ENCODE data around the gene DSG2.

The DSG2 gene

GRCh38 chr18:31583185-31583854 is 85.3 kb downstream of the DSG2 start:
- H3K27ac ChIP-seq (replicated peaks): no peak overlapping the region
- TF ChIP-seq SPI1 (IDR thresholded peaks at IDR 0.05; ENCODE audit: borderline replicate concordance, low read depth) (no peak), POLR2AphosphoS5 (IDR thresholded peaks at IDR 0.05; ENCODE audit: low read depth) (no peak), GABPA (IDR thresholded peaks at IDR 0.05; ENCODE audit: low read depth) (no peak)
- TF ChIP-seq, protein P1, sequence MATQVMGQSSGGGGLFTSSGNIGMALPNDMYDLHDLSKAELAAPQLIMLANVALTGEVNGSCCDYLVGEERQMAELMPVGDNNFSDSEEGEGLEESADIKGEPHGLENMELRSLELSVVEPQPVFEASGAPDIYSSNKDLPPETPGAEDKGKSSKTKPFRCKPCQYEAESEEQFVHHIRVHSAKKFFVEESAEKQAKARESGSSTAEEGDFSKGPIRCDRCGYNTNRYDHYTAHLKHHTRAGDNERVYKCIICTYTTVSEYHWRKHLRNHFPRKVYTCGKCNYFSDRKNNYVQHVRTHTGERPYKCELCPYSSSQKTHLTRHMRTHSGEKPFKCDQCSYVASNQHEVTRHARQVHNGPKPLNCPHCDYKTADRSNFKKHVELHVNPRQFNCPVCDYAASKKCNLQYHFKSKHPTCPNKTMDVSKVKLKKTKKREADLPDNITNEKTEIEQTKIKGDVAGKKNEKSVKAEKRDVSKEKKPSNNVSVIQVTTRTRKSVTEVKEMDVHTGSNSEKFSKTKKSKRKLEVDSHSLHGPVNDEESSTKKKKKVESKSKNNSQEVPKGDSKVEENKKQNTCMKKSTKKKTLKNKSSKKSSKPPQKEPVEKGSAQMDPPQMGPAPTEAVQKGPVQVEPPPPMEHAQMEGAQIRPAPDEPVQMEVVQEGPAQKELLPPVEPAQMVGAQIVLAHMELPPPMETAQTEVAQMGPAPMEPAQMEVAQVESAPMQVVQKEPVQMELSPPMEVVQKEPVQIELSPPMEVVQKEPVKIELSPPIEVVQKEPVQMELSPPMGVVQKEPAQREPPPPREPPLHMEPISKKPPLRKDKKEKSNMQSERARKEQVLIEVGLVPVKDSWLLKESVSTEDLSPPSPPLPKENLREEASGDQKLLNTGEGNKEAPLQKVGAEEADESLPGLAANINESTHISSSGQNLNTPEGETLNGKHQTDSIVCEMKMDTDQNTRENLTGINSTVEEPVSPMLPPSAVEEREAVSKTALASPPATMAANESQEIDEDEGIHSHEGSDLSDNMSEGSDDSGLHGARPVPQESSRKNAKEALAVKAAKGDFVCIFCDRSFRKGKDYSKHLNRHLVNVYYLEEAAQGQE (IDR thresholded peaks at IDR 0.05; ENCODE audit: insufficient replicate concordance, low read depth): no peak
- TF ChIP-seq, protein P2, sequence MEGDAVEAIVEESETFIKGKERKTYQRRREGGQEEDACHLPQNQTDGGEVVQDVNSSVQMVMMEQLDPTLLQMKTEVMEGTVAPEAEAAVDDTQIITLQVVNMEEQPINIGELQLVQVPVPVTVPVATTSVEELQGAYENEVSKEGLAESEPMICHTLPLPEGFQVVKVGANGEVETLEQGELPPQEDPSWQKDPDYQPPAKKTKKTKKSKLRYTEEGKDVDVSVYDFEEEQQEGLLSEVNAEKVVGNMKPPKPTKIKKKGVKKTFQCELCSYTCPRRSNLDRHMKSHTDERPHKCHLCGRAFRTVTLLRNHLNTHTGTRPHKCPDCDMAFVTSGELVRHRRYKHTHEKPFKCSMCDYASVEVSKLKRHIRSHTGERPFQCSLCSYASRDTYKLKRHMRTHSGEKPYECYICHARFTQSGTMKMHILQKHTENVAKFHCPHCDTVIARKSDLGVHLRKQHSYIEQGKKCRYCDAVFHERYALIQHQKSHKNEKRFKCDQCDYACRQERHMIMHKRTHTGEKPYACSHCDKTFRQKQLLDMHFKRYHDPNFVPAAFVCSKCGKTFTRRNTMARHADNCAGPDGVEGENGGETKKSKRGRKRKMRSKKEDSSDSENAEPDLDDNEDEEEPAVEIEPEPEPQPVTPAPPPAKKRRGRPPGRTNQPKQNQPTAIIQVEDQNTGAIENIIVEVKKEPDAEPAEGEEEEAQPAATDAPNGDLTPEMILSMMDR (IDR thresholded peaks at IDR 0.05; ENCODE audit: insufficient read depth, low read length): no peak
- no peak overlapping the region for H3K4me3 ChIP-seq (replicated peaks; ENCODE audit: insufficient read depth, low read length)
- DNase-seq (ENCODE audit: low read depth in 1 of 2, low spot score in 1 of 2): no peak
- no peaks in the 10 kb centered on the region for H3K27me3 ChIP-seq (ENCODE audit: insufficient read depth, poor library complexity, severe bottlenecking)

- Histone ChIP-seq H3K27me3 (ENCODE audit: insufficient read depth, poor library complexity, severe bottlenecking) (no peaks in the 10 kb centered on the region), H3K27ac (replicated peaks) (no peak overlapping the region), H3K4me3 (replicated peaks; ENCODE audit: insufficient read depth, low read length) (no peak overlapping the region)
- TF ChIP-seq POLR2AphosphoS5 (IDR thresholded peaks at IDR 0.05; ENCODE audit: low read depth) (no peak), GABPA (IDR thresholded peaks at IDR 0.05; ENCODE audit: low read depth) (no peak), SPI1 (IDR thresholded peaks at IDR 0.05; ENCODE audit: borderline replicate concordance, low read depth) (no peak)
- TF ChIP-seq, protein P1 (IDR thresholded peaks at IDR 0.05; ENCODE audit: insufficient replicate concordance, low read depth): no peak
- TF ChIP-seq, protein P2 (IDR thresholded peaks at IDR 0.05; ENCODE audit: insufficient read depth, low read length): no peak
- DNase-seq (ENCODE audit: low read depth in 1 of 2, low spot score in 1 of 2): no peak
Observed at GRCh38 chr18:31585991-31586390, 88.0 kb downstream of the DSG2 start.

DNA sequence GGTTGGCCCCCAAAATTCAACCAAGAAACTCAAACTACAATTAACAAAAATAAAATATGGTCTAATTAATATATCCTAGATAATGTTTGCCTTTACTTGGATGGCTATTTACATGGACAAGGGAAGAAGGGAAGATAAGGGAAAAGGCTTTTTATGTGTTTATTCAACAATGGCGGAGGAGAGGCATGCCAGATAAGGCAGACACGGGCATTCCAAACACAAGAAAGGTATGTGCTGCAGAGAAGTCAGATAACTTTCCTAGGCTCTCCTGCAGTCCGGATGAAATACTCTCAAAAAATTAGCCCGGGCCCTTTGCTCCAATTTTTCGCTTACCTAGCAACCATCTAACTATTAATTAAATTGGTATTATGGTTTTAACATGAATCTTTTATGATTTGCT is 88.6 kb downstream of the DSG2 start:
- DNase-seq (ENCODE audit: low read depth in 1 of 2, low spot score in 1 of 2): no peak
- TF ChIP-seq GABPA (IDR thresholded peaks at IDR 0.05; ENCODE audit: low read depth): no peak
- H3K27ac ChIP-seq (replicated peaks): no peak overlapping the region

DNA sequence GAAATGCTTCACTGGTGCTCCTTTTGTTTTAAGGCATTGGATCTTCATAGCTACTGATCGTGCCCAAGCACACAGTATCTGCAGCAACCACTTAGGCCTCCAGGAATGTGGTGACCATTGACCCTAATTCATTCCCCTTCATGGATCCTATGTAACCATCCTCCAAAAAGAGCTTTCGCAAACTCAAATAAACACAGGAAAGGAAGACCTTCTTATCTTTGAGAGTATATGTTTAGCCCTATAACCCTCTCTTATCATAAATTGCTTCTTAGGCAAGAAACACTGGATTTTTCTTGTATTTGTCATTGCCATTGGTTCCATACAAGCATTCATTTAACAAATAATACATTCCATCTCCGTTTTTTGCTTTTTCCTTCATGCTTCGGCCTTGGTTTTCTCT is 89.6 kb downstream of the DSG2 start:
- TF ChIP-seq POLR2AphosphoS5 (IDR thresholded peaks at IDR 0.05; ENCODE audit: low read depth) (no peak), GABPA (IDR thresholded peaks at IDR 0.05; ENCODE audit: low read depth) (no peak), SPI1 (IDR thresholded peaks at IDR 0.05; ENCODE audit: borderline replicate concordance, low read depth) (no peak)
- TF ChIP-seq, protein P1 (IDR thresholded peaks at IDR 0.05; ENCODE audit: insufficient replicate concordance, low read depth): no peak
- TF ChIP-seq, protein P2 (IDR thresholded peaks at IDR 0.05; ENCODE audit: insufficient read depth, low read length): no peak
- H3K4me3 ChIP-seq (replicated peaks; ENCODE audit: insufficient read depth, low read length): no peak overlapping the region
- no peak for DNase-seq (ENCODE audit: low read depth in 1 of 2, low spot score in 1 of 2)
- H3K27me3 ChIP-seq (ENCODE audit: insufficient read depth, poor library complexity, severe bottlenecking): peaks cover 2% of the 10 kb centered on the region
- no peak overlapping the region for H3K27ac ChIP-seq (replicated peaks)

More for the DNA sequence above, 88.6 kb downstream of the DSG2 start:
- H3K4me3 ChIP-seq (replicated peaks; ENCODE audit: insufficient read depth, low read length): no peak overlapping the region
- no peaks in the 10 kb centered on the region for H3K27me3 ChIP-seq (ENCODE audit: insufficient read depth, poor library complexity, severe bottlenecking)
